D721Med (cell line): ENCODE results near the gene EIF2S2.

Experiments
- DNase-seq: peaks from one replicate; pipeline ENCODE4 v3.0.0; 2011; ENCODE audit warnings: low spot score; ENCODE audit not compliant: insufficient read length
- FAIRE-seq: peaks from 2 replicates; lab custom pipeline; 2011; peaks lifted over from hg19 to GRCh38; lab: Jason Lieb, UNC
- CTCF ChIP-seq: IDR thresholded peaks from 2 replicates; pipeline ENCODE4 v1.5.1; 2012; ENCODE audit warnings: mild to moderate bottlenecking, control low read depth; ENCODE audit not compliant: insufficient read depth; ENCODE audit errors: missing control alignments

The EIF2S2 gene

GRCh38 chr20:34047917-34048316, 64.1 kb downstream of the EIF2S2 start:
- TF ChIP-seq CTCF: no peak
- DNase-seq (no peak), FAIRE-seq (no peak)

GRCh38 chr20:34047010-34047687, 64.9 kb downstream of the EIF2S2 start:
- DNase-seq (no peak), FAIRE-seq (no peak)
- TF ChIP-seq CTCF: no peak

- DNase-seq (no peak), FAIRE-seq (no peak)
- TF ChIP-seq CTCF: no peak
Observed at GRCh38 chr20:34045930-34046725, 65.9 kb downstream of the EIF2S2 start.

- DNase-seq (no peak), FAIRE-seq (no peak)
- TF ChIP-seq CTCF: no peak
Observed at GRCh38 chr20:34045294-34045693, 66.7 kb downstream of the EIF2S2 start.

GRCh38 chr20:34043025-34043424, 69.0 kb downstream of the EIF2S2 start:
- TF ChIP-seq CTCF: no peak
- no peak for FAIRE-seq
- DNase-seq: no peak

GRCh38 chr20:34042262-34042661, 69.8 kb downstream of the EIF2S2 start:
- no peak for DNase-seq
- FAIRE-seq: no peak
- TF ChIP-seq CTCF: no peak

GRCh38 chr20:34041226-34041625, 70.8 kb downstream of the EIF2S2 start:
- DNase-seq: no peak
- FAIRE-seq: no peak
- TF ChIP-seq CTCF: no peak
